ENCODE measurements around the gene LRRC8B.

LRRC8B gene

GRCh38 chr1:89530444-89531089 lies 5.9 kb downstream of the LRRC8B start:
- DNase-seq (ENCODE audit: low read depth), result peak; percentile 30
- TF ChIP-seq CTCF (conservative IDR thresholded peaks at IDR 0.05; ENCODE audit: low read depth, low read length), result no peak
- no peak overlapping the region for H3K4me3 ChIP-seq (ENCODE audit: low read depth, low read length)

GRCh38 chr1:89531480-89532139 lies 7.0 kb downstream of the LRRC8B start:
- no peak for DNase-seq (ENCODE audit: low read depth)
- H3K4me3 ChIP-seq (ENCODE audit: low read depth, low read length), result no peak overlapping the region
- no peak for TF ChIP-seq CTCF (conservative IDR thresholded peaks at IDR 0.05; ENCODE audit: low read depth, low read length)

- no peak overlapping the region for H3K4me3 ChIP-seq (ENCODE audit: low read depth, low read length)
- DNase-seq (ENCODE audit: low read depth), result no peak
- no peak for TF ChIP-seq CTCF (conservative IDR thresholded peaks at IDR 0.05; ENCODE audit: low read depth, low read length)
Measured at GRCh38 chr1:89532228-89532627, 7.6 kb downstream of the LRRC8B start.

- TF ChIP-seq CTCF (conservative IDR thresholded peaks at IDR 0.05; ENCODE audit: low read depth, low read length), result no peak
- DNase-seq (ENCODE audit: low read depth), result no peak
- H3K4me3 ChIP-seq (ENCODE audit: low read depth, low read length), result no peak overlapping the region
Measured at GRCh38 chr1:89532866-89533265, 8.2 kb downstream of the LRRC8B start.

GRCh38 chr1:89535537-89535936 lies 10.9 kb downstream of the LRRC8B start:
- DNase-seq (ENCODE audit: low read depth), result no peak
- TF ChIP-seq CTCF (conservative IDR thresholded peaks at IDR 0.05; ENCODE audit: low read depth, low read length), result no peak
- H3K4me3 ChIP-seq (ENCODE audit: low read depth, low read length), result no peak overlapping the region

GRCh38 chr1:89536555-89537341 lies 12.1 kb downstream of the LRRC8B start:
- TF ChIP-seq CTCF (conservative IDR thresholded peaks at IDR 0.05; ENCODE audit: low read depth, low read length), result no peak
- H3K4me3 ChIP-seq (ENCODE audit: low read depth, low read length), result no peak overlapping the region
- DNase-seq (ENCODE audit: low read depth), result no peak
